Cardiac muscle cell (in vitro differentiated cells and primary cell): ENCODE measurements around the gene RPS16. TPM values are rescaled to one million over a fixed set of nuclear protein-coding genes. Genes with fewer than 3 reads are reported as not detected.

Experiments used
- DNase-seq, 2 donors: peaks; one replicate each; pipeline versions ENCODE4 v3.0.0 to v3.0.0-alpha.2; 2010 to 2017; ENCODE audit warnings: low read depth in 1 of 2, low spot score in 1 of 2
- H3K27ac ChIP-seq: fragments of 200-600 bp; sonication (generic); 2 replicates; pipeline ENCODE4 v1.5.1; 2016
- H3K27me3 ChIP-seq: fragments of 200-600 bp; sonication (generic); 2 replicates; pipeline ENCODE4 v1.6.0; 2016; ENCODE audit warnings: control low read depth
- H3K36me3 ChIP-seq: fragments of 200-600 bp; sonication (generic); 2 replicates; pipeline ENCODE4 v1.5.1; 2016; ENCODE audit warnings: control low read depth
- H3K4me1 ChIP-seq: fragments of 200-600 bp; sonication (generic); 2 replicates; pipeline ENCODE4 v1.8.1; 2017; ENCODE audit warnings: low read depth, mild to moderate bottlenecking, mixed run types
- H3K4me3 ChIP-seq: fragments of 200-600 bp; sonication (generic); 2 replicates; pipeline ENCODE4 v1.5.1; 2016; ENCODE audit warnings: mild to moderate bottlenecking
- H3K9me3 ChIP-seq: fragments of 200-600 bp; sonication (generic); 2 replicates; pipeline ENCODE4 v1.5.1; 2017; ENCODE audit warnings: low read depth, mild to moderate bottlenecking, control low read depth
- polyA plus RNA-seq: library from polyadenylated mRNA; unstranded; fragments of >200 nt; fragmentation: Nextera tagmentation; extraction: Ambion mirVana; gene quantifications from 2 replicates; pipeline ENCODE4 v1.2.1, GENCODE V29; 2016
- total RNA-seq: library from RNA; depleted of rRNA; stranded (reverse); fragments of >200 nt; gene quantifications from 2 replicates; pipeline ENCODE4 v1.2.3, GENCODE V29; 2016
- TF ChIP-seq, protein P1 (sequence below): IDR thresholded peaks from 2 replicates; pipeline ENCODE4 v1.5.1; 2012; ENCODE audit warnings: low read depth, mild to moderate bottlenecking, low read length

Gene RPS16
- total and polyA plus RNA-seq, 2 experiments from 2014 or later = 369 to 542 TPM

DNA sequence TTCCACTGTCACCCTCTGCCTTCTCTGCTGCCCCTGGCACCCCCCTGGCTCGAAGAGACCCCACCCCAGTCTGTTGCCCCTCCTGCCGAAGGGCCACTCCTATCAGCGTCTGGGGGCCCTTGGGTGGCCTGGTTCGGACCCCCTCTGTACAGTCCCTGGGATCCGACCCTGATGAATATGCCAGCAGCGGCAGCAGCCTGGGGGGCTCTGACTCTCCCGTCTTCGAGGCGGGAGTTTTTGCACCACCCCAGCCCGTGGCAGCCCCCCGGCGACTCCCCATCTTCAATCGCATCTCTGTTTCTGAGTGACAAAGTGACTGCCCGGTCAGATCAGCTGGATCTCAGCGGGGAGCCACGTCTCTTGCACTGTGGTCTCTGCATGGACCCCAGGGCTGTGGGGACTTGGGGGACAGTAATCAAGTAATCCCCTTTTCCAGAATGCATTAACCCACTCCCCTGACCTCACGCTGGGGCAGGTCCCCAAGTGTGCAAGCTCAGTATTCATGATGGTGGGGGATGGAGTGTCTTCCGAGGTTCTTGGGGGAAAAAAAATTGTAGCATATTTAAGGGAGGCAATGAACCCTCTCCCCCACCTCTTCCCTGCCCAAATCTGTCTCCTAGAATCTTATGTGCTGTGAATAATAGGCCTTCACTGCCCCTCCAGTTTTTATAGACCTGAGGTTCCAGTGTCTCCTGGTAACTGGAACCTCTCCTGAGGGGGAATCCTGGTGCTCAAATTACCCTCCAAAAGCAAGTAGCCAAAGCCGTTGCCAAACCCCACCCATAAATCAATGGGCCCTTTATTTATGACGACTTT lies 27.1 kb downstream of the RPS16 start:
- H3K27me3 ChIP-seq = no peaks in the 10 kb centered on the region
- DNase-seq = peak in 1 of 2 donors; percentile 67
- H3K4me1 ChIP-seq = peaks cover 15% of the 10 kb centered on the region
- H3K9me3 ChIP-seq = no peaks in the 10 kb centered on the region
- H3K36me3 ChIP-seq = no peaks in the 10 kb centered on the region
- TF ChIP-seq, protein P1, sequence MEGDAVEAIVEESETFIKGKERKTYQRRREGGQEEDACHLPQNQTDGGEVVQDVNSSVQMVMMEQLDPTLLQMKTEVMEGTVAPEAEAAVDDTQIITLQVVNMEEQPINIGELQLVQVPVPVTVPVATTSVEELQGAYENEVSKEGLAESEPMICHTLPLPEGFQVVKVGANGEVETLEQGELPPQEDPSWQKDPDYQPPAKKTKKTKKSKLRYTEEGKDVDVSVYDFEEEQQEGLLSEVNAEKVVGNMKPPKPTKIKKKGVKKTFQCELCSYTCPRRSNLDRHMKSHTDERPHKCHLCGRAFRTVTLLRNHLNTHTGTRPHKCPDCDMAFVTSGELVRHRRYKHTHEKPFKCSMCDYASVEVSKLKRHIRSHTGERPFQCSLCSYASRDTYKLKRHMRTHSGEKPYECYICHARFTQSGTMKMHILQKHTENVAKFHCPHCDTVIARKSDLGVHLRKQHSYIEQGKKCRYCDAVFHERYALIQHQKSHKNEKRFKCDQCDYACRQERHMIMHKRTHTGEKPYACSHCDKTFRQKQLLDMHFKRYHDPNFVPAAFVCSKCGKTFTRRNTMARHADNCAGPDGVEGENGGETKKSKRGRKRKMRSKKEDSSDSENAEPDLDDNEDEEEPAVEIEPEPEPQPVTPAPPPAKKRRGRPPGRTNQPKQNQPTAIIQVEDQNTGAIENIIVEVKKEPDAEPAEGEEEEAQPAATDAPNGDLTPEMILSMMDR = no peak
- no peak overlapping the region for H3K27ac ChIP-seq
- H3K4me3 ChIP-seq = peak overlapping the region; percentile 71

DNA sequence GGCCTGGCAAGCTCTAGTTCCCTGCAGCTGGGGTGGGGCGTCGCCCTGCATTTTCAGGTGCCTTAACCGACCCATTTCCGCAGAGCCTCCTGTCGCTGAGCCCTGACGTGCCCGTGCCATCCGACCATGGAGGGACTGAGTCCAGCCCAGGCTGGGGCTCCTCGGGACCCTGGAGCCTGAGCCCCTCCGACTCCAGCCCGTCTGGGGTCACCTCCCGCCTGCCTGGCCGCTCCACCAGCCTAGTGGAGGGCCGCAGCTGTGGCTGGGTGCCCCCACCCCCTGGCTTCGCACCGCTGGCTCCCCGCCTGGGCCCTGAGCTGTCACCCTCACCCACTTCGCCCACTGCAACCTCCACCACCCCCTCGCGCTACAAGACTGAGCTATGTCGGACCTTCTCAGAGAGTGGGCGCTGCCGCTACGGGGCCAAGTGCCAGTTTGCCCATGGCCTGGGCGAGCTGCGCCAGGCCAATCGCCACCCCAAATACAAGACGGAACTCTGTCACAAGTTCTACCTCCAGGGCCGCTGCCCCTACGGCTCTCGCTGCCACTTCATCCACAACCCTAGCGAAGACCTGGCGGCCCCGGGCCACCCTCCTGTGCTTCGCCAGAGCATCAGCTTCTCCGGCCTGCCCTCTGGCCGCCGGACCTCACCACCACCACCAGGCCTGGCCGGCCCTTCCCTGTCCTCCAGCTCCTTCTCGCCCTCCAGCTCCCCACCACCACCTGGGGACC lies 27.9 kb downstream of the RPS16 start:
- Histone ChIP-seq H3K36me3 (no peaks in the 10 kb centered on the region), H3K9me3 (no peaks in the 10 kb centered on the region), H3K4me1 (peaks cover 21% of the 10 kb centered on the region), H3K4me3 (peak overlapping the region; percentile 89), H3K27ac (no peak overlapping the region), H3K27me3 (no peaks in the 10 kb centered on the region)
- TF ChIP-seq, protein P1 = no peak
- peak in 1 of 2 donors; percentile 50 for DNase-seq

DNA sequence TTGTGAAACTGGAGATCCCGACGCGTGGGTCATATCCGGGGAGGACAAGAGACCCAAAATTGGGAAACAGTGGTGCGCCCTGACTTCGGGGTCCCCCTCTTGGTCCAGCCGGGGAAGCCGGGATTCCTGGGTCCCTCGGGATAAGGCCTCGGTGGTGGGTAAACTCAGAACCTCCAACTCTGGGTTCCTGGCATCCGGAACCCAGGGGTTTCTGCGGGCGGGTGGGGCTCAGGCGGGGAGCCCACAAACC lies 28.4 kb downstream of the RPS16 start:
- Histone ChIP-seq H3K4me3 (peak overlapping the region; percentile 89), H3K9me3 (no peaks in the 10 kb centered on the region), H3K27ac (peak overlapping the region; percentile 86), H3K27me3 (no peaks in the 10 kb centered on the region), H3K36me3 (no peaks in the 10 kb centered on the region), H3K4me1 (peaks cover 22% of the 10 kb centered on the region)
- no peak for DNase-seq
- TF ChIP-seq, protein P1 = no peak

DNA sequence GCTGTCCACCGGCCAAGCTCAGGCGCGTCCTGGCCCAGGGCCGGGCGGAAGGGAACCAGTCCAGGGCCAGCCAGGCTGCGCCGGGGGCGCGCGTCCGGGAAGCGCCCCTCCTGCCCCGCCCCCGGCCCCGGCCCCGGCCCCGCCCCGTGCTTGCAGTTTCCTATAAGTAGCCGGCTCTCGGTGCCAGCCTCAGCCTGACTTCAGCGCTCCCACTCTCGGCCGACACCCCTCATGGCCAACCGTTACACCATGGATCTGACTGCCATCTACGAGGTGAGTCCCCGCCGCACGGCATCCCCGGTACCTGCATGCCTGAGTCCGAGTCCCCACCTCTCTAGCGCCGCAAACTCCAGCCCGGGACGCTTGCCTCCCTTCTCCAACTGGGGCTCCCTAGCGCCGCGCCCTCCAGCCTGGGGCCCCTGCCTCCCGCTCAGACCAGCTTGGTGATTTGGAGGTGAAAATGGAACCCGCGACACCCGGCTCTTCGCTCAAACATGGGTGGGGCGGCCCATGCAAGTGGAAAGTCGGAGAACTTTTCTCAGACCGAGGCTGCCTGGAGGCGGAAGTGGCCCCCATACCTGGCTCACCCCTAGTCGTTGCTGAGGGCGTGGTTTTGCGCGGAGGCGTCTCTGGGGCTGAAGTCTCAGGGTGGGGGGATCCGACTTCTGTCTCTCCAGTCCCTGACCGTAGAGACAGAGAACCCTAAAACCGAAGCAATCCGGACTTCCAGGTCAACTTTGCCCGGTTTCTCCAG lies 28.9 kb downstream of the RPS16 start, which contains the start of gene ZFP36:
ZFP36 (plus strand) TSS at position 192 of the 754 bp plus-strand sequence; CDS start at position 250, 58 bp downstream.
- Histone ChIP-seq H3K27me3 (no peaks in the 10 kb centered on the region), H3K9me3 (no peaks in the 10 kb centered on the region), H3K4me1 (peaks cover 27% of the 10 kb centered on the region), H3K4me3 (peak within 1 kb of the TSS; percentile 89), H3K36me3 (no peaks in the 10 kb centered on the region), H3K27ac (peak within 1 kb of the TSS; percentile 86)
- peak; percentile 90 for DNase-seq
- TF ChIP-seq, protein P1 = no peak

DNA sequence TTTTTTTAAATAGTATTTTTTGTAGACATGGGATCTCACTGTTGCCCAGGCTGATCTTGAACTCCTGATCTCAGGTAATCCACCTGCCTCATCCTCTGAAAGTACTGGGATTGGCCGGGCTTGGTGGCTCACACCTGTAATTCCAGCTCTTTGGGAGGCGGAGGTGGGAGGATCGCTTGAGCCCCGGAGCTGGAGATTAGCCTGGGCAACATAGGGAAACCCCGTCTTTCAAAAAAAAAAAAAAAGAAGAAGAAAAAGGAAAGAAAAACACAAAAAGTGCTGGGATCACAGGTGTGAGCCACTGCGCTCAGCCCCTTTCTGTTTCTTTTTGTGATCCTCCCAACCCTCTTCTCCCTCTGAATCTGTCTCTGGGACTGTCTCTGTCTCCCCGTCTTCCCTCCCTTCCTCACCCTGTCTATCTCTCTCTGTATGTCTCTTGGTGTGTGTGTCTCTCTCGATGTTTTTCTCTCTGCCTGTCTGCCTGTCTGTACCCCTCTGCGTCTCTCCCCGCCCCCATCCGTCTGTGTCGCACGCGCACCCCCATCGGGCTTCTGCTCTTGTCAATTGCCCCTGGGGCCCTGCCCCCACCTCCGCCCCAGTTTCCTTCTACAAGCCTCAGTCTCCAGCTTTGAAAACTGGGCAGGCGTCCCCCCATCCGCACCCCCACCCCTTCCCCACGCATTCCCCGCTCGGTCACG lies 29.6 kb downstream of the RPS16 start:
- no peaks in the 10 kb centered on the region for H3K36me3 ChIP-seq
- H3K27me3 ChIP-seq = no peaks in the 10 kb centered on the region
- TF ChIP-seq, protein P1 = no peak
- H3K4me1 ChIP-seq = peaks cover 27% of the 10 kb centered on the region
- no peaks in the 10 kb centered on the region for H3K9me3 ChIP-seq
- DNase-seq = no peak
- H3K4me3 ChIP-seq = peak overlapping the region; percentile 89
- peak overlapping the region; percentile 21 for H3K27ac ChIP-seq
